HG03066 (cell line): ENCODE data around the gene PWP2.
"Not testable (repeated sequence)": the region's sequence is repeated elsewhere in the genome, so short reads cannot be mapped to it uniquely, and the experiment has no call there.

Source experiments
- ATAC-seq: cut with Tn5 transposase; IDR thresholded peaks from one replicate; pipeline ENCODE4 v1.9.1; 2021; ENCODE audit warnings: low read depth; ENCODE audit not compliant: unreplicated experiment

PWP2 gene

DNA sequence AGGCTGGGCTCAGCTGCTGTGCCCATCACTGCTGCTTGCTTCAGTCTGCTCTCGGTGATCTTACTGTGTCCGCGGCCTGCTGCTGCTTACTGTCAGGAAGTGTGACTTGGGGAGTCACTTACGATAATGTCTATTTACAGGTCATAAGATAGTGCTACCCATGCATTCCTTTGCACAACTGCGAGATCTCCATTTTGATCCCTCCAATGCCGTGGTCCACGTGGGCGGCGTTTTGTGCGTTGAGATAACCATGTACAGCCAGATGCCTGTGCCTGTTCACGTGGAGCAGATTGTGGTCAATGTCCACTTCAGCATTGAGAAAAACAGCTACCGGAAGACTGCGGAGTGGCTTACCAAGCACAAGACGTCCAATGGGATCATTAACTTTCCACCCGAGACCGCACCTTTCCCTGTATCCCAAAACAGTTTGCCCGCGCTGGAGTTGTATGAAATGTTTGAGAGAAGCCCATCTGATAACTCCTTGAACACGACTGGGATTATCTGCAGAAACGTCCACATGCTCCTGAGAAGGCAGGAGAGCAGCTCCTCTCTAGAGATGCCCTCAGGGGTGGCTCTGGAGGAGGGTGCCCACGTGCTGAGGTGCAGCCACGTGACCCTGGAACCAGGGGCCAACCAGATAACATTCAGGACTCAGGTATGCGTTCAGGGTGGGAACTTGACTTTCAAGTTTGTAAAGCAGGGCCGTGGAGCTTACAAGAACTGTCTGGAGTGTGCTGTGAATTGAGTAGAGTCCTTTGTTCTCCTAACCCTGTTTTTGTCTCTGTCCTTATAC lies 24.4 kb upstream of the PWP2 start:
- no peak for ATAC-seq

DNA sequence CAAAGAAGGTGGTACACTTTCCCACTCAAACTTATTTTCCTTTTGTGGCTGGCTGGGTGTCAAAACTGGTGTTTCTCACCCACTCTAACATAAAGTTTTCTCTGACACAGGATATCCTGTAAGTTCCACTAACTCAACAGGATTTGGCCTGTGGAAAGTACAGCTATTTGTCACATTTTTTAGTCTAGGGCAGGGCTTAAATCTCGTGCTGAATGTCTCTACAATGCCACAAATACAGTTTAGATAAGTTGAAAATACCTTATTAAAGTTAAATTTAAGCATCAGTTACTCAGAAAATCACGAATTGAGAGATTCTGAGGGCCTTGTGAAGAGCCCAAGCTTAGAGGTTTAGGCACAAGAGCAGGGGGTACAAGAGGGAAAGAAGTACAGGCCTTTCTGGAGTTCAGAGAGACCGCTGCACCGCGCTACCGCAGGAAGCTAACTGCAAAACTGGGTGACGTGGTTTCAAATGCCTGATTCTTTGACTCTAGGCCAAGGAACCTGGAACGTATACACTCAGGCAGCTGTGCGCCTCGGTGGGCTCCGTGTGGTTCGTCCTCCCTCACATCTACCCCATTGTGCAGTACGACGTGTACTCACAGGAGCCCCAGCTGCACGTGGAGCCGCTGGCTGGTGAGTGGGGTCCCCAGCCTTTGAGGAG lies 23.4 kb upstream of the PWP2 start:
- no peak for ATAC-seq

DNA sequence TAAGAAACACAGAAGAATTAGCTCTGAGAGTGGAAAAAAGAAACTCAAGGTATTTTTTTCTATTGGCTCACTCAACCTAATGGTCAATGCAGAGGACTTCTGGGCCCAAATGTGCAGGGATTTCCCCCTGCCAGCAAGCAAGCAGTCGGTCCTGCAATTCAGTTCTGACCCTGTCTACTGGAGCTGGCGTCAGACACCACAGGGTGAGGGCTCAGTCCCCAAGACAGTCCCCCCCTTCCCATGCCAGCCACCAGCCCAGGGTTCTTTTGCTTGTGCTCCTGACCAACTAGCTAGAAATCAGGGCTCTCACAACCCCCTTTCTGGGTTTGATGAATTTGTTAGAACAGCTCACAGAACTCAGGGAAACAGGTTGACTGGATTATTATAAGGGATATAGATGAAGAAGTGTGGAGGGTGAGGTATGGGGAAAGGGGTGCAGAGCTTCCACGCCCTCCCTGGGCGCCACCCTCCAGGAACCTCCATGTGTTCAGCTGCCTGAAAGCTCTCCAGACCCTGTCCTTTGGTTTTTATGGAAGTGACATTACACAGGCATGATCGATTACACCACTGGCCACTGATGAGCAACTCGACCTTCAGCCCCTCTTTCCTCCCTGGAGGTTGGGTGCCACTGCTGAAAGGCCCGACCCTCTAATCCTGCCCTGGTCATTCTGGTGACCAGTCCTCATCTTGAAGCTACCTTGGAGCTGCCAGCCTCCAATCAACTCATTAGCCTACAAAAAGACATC lies 22.5 kb upstream of the PWP2 start:
- no peak for ATAC-seq

DNA sequence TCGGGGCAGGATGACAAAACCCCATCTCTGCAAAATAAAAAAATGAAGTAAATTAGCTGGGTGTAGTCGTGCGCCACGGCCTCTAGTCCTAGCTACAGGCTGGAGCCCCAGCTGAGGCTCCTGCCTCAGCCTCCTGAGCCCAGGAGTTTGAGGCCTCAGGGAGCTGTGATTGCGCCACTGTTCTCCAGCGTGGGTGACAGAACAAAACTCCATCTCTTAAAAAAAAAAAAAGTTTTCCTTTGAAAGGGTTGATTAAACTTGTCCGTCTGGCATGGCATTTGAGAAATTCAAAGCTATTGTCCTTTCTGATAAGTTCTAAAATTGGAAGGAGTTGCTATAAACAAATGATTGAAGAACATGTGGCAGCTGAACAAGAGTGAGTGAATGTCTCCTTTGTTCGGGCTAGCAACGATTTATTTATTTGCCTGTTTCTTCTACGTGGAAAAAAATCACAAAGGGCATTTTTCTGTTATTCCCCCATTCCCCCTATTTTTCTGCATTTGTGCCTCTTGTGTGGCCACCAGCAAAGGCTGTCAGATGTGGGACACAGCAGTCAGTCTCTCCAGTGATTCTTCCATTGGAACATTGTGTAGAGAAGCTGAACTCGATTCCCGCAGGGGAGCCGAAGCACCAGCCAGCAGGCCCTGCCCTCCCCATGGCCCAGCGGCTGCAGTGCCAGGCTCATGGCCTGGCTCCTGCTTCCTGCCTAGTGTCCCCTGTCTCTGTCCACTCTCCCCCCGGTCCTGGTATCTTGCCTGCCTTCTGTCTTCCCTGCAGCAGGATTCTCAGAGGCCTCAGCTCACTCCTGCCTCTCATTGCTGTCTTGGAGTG lies 21.5 kb upstream of the PWP2 start:
- no peak for ATAC-seq

DNA sequence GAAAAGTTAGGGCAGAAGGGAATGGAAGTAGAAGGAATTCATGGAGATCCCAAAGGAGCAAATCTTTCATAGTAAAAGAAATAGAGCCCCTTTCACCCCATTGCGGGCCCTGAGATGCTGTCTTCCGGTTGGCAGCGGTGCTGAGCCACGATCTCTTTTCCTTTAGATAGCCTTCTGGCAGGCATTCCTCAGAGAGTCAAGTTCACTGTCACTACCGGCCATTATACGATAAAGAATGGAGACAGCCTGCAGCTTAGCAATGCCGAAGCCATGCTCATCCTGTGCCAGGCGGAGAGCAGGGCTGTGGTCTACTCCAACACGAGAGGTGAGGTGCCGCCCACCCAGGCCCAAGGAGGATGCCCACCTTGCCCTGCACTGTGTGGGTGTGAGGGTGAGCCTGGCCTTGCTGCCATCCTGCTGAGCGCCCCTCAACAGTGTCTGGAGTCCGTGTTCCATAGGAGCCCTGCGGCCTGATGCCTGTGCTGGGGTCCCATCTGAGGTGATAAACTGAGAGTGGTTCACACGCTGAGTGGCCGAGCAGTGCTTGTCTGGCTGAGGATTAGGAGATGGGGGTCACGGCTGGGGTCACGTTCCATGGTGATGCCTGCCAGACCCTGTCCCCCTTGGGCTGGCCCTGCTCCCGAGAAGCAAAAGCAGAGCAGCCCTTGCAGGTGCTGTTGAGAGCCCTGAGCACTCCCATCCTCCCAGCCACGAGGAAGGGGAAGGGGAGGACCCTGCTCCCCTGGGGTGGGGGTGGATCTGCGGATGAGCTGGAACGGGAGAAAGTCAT lies 20.4 kb upstream of the PWP2 start:
- ATAC-seq, result no peak

DNA sequence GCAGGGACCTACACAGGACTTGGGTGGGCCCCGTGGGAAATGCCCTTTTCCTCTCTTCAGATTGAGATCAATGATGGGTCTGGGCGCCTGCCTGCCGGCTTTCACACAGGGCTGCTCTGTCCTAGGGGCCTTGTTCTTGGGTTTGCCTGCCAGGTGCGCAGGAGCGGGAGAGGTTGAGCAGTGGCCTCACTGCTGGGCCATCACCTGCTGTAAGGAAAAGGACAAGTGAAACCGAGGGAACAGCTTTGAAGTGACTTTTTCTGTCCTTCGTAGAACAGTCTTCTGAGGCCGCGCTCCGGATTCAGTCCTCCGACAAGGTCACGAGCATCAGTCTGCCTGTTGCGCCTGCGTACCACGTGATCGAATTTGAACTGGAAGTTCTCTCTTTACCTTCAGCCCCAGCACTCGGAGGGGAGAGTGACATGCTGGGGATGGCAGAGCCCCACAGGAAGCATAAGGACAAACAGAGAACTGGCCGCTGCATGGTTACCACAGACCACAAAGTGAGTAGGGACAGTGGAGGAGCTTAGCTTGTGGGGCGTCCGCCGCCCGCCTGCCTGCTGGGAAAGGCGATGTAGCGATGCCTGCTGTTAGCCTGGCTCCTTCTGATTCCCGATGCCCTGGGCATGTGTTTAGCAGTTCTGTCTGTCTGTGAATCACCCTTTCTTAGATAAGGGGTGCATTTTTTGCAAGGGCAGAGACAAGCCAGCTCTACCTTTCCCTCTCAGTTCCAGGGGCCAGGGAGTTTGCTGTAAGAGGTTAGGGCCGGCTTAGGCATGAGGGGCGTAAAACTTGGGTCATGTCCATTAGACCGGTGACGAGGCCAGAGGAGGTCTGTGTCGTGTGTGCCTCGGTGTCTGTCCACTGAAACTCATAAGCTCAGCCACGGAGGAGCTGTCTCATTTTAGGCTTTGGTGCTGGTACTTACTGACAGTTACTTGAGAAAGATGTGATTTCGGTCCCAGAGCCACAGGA lies 19.5 kb upstream of the PWP2 start:
- no peak for ATAC-seq

DNA sequence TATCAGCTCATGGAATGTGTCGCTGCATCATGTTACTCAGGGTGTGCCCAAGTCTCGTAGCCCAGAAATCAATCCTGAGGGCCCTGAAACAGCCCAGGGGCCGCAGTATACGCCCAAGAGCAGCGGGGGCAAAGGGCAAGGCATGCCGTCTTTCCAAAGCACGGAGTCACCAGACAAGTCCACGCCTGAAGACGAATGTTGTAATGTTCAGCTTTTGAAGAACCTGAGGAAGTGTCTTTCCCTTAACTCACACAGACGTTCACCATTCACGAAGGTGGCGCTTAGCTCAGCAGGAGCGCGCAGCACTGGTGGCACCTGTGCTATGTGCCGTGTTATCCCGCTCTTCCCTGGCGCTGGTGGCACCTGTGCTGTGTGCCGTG lies 18.8 kb upstream of the PWP2 start:
- no peak for ATAC-seq

DNA sequence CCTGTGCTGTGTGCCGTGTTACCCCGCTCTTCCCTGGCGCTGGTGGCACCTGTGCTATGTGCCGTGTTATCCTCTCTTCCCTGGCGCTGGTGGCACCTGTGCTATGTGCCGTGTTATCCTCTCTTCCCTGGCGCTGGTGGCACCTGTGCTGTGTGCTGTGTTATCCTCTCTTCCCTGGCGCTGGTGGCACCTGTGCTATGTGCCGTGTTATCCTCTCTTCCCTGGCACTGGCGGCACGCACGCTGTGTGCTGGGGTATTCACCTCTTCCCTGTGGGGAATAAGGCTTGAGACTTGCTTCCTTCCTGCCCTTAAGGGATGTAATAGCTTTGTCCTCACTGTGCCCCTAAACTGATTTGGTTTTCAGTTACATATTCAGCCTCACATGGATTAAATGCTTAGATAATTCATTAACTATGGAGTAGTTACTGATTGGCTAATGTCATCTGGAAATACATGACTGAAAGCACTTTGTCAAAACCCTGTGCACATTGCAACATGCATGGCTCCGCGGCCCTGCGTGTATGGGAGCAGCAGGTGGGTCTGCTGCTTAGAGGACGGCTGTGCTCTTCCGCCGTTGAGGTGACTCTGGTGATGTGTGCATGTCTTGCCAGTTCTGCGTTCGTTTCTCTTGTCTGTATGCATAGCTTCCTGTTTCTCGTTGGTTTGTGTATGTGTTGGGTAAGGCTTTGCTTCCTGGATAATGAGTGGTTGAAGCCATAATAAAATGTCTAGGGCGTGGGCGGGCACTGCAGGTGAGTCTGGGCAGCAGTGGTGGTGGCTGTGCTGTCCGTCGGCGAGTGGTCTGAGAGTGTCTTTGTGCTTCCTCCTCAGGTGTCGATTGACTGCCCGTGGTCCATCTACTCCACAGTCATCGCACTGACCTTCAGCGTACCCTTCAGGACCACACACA lies 17.9 kb upstream of the PWP2 start:
- no peak for ATAC-seq

DNA sequence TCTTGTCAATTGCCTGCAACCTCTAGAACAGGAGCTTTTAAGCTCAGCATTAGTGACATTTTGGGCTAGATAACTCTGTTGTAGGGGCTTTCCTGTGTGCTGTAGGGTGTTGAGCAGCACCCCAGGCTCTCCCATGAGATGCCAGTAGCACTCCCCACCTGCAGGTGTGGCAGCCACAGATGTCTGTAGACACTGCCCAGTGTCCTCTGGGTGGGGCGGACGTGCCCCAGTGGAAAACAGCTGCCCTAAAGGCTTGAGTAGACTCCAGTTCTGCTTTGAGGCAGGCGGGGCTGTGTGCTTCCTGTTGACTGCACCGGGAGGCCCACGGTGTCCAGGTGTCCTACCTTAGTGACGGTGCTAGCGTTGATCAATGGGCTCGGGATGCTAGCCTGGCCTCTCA lies 16.9 kb upstream of the PWP2 start:
- no peak for ATAC-seq

DNA sequence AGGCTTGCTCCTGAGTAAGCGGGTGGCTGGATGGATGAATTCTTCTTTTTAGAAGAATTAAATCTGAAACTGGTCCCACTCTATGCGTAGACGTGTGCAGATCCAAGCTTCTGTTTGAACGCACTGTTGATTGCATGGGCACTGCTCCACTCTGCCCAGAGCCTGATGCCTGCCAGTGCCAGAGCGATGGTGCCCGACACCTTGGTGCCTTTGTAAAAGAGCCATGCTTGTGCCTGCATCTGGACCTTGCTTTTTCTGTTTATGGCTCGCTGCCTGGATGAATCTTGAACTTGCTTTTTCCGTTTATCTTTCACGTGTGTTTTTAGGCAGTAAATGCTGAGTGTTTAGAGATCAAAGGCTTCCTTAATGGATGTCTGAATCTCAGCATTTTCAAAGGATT lies 15.0 kb upstream of the PWP2 start:
- no peak for ATAC-seq

DNA sequence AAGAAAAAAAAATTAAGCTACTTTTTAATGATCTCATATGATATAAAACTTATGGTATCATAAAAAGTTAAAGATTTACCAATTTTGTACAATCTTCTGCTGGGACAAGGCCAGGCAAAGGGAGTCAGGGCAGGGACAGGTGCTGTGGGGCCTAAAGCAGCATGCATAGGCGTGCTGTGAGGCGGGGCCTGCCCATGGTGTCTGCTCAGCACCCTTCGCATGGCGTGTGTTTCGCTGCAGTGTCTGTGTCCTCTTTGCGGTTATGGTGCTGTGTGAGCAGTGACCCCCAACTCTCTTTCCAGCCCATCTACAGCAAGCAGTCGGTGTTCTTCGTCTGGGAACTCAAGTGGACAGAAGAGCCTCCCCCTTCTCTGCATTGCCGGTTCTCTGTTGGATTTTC lies 13.4 kb upstream of the PWP2 start:
- no peak for ATAC-seq

DNA sequence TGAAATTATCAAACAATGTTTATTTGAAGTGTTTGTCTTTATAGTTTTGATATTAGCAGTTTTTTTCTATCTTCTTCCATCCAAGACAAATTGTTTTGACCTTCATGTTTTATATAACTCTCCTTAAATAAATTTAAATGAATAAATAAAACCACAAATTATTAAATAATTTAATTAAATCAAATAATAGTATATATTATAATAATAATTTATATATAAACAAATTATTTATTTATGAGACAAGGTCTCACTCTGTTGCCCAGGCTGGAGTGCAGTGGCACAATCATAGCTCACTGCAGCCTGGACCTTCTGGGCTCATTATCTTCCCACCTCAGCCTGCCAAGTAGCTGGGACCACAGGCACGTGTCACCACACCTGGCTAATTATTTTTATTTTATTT lies 12.4 kb upstream of the PWP2 start:
- ATAC-seq, result no peak

DNA sequence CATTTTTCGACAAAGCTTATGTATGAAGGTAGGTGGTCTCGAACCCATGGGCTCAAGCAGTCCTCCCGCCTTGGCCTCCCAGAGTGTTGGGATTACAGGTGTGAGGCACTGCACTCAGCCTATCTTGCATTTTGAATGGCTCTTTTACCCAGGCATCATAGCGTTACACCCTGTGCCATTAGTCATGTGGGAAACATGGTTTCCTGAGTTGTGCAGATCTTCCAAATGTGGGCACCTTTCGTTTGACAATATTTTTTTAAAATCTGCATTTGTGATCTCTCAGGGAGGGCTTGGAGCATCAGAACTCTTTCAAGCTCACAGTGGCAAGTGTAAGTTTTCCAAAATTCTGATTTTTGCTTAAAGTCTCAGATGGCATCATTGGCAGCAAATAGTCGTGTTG lies 8.7 kb upstream of the PWP2 start:
- not testable (repeated sequence) for ATAC-seq

DNA sequence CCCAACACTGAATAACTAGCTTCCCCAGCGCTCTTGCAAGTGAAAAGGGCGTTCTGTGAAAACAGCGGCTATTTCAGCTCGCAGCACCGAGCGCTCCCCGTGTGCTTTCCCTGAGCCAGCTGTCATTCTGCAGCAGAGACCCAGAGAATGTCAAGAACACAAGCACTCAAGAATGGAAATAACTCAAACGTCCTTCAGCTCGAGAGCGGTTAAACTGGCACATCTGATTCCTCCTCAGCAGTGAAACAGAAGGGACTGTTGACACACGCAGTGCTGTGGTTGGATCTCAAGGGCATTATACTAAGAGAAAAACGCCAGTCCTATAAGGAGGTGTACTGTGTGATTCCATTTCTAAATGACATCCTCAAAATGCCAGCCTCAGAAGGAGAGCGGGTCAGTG lies 8.2 kb upstream of the PWP2 start:
- ATAC-seq, result not testable (repeated sequence)

DNA sequence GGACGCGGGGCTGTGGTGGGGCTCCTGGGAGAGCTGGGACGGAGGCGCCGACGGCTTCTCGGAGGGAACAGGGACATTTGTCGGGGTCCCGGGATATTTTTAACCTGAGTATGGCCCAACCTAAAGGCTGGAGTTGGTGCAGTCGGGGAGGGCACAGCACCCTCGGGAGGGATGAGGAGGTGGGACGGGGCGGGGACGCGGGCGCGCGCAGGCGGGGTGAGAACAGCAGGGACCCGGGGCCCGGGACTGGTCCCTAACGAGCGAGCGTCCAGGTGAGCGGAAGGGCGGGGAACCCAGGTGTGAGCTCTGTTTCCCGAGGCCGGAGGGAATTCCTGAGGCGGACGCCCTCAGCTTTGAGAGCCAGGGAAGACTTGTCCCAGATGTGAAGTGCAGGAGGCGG lies 390 bp downstream of the PWP2 start:
- peak; percentile 24 for ATAC-seq

DNA sequence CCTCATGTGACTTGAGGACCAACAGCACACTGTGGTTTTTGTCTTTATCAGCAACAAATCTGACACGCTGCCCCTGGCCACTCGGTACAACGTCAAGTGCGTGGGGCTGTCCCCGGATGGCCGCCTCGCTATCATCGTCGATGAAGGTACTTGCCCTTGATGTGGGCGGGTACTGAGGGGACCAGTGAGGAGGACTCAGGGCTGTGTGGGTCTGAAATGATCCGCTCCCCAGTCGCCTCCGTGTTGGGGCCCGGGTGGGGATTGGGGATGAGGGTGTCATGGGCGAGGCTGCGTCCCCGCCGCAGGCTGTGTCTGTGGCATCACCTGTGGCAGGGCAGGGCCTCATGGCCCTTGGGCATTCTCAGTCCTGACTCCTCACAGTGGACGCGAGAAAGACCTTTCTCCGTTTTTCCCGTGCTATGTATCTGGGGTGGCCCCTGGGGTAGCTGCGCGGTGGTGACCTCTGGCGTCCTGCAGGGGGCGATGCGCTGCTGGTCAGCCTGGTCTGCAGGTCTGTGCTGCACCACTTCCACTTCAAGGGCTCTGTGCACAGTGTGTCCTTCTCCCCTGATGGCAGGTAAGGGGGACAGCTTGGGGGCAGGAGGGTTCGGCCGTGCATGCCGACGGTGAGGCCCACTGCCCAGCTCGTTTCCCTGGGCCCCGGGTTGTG lies 6.6 kb downstream of the PWP2 start:
- not testable (repeated sequence) for ATAC-seq

DNA sequence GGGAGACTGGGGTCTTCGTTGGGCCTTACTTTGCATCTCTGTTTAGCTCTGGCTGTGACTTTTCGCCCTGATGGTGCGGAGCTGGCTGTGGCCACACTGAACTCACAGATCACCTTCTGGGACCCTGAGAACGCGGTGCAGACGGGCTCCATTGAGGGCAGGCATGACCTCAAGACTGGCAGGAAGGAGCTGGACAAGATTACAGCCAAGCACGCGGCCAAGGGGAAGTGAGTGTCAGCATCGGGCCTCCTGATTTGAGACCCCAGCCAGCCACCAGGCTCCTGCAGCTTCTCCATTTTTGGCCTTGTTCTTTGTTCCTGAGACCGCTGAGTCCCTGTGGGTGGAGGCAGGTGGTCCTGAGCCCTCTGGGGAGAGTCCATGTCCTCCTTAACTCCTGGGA lies 14.9 kb downstream of the PWP2 start:
- not testable (repeated sequence) for ATAC-seq
